GM18517 (cell line): ENCODE measurements around the gene IFT80.

Source experiments
- ATAC-seq: cut with Tn5 transposase; IDR thresholded peaks from one replicate; pipeline ENCODE4 v1.9.1; 2021; ENCODE audit warnings: mild to moderate bottlenecking, moderate library complexity; ENCODE audit not compliant: unreplicated experiment

The IFT80 gene

DNA sequence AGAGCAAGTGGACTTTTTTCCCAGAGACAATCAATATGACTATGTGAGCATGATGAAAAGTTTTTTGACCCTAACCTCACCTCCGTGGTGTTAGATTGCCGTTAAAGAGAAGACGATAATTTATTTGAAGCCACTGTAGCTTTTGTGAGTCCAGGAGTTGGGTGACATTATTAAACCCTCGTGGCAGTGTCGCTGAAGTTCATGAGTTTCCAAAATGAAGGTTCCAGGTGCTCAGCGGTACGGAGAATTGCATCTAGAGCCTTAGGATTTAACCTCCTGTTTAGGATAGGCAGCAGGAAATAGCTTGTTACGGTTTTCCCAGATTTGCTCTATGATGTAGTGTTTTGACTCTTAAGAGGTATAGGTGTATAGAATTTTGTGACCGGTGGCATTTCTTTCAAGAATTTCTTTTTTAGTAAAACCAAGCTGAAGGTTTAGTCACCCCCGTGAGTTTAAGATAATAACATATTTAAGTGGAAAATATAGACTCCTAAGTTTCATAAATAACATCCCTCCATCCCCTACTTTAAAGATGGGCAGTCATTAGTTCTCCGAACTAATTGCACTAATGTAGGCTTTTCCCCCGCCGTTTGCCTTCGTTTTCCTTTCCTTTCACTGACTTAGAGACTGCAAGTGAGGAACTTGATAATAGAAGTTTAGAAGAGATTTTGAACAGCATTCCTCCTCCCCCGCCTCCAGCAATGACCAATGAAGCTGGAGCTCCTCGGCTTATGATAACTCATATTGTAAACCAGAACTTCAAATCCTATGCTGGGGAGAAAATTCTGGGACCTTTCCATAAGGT lies 2.5 kb upstream of the IFT80 start:
- no peak for ATAC-seq

DNA sequence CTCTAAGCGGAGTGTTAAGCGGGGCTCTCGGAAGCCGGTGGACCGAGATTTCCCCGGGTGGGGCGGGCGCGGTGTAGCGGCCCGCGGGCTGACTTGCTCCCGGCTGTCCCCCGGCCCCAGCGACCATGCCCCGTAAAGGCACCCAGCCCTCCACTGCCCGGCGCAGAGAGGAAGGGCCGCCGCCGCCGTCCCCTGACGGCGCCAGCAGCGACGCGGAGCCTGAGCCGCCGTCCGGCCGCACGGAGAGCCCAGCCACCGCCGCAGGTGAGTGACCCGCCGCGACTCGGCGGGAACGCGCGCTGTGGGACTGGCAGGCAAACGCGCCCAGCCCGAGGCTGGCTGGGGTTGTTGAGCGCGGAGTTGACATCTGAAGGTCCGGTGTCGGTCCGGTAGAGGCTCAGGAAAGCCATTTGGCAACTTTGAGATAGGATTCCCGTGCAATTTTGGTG lies 1.7 kb upstream of the IFT80 start:
- no peak for ATAC-seq

DNA sequence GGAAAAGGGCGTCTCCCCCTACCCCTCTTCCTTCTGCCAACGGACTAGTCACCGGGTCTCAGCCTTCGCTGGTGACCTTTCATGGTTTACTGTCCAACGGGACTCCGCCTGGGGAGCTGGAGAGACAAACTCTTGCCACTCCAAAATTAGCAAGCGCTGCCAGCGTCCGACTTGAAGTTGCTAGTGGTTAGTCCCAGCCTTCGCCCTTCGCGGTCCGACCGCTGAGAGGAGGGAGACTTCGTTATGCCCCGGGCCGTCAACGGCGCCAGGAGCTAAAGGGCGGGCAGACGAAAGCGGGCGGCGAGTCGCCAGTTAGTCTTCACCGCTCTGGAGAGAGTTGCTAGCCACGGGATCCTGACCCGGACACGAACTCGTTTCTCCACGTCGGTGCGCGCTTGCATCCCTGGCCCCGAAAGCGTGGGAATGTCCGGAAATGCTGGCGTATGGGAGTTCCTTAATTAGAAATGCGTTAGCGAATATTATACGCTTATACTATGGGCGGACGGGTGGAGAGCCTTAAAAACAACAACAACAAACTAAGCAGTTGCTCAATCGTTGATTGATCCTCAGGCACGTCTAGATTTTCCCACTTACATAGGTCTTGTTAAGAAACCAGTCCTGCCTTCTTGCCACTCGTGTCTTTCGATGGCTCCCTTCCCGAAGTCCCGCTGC lies 1.1 kb upstream of the IFT80 start:
- no peak for ATAC-seq

DNA sequence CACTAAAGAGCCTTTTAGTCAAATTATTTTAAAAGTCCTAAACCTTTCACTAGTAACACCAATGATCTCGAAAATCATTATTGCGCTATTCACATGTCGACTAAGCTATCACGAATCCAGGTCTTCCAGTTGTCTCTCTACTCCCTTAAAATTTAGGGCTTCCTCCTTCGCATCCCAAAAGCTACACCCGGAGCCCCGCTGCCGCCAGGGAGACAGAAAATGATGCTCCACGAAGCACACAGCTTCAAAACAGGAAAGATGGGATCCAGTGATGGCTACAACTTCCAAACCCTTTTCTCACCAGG lies 253 bp downstream of the IFT80 start:
- ATAC-seq = peak; percentile 24

DNA sequence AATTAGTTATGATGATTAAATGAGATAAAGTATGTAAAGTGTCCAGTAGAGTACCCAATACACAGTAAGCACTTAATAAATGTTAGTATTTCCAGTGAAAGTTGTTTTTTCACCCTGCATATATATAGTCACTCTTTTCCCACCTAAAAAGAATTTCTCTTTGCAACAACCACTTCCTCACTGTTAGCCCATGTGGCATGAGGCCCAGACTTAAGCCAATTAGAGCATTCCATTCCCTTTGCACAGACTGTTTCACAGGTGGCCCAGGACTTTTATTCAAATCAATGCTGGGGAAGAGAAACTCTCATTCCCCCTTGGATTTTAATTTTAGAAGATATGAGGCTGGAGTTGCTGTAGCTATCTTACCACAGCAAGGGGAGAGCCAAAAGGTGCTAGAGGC lies 3.7 kb downstream of the IFT80 start:
- no peak for ATAC-seq

DNA sequence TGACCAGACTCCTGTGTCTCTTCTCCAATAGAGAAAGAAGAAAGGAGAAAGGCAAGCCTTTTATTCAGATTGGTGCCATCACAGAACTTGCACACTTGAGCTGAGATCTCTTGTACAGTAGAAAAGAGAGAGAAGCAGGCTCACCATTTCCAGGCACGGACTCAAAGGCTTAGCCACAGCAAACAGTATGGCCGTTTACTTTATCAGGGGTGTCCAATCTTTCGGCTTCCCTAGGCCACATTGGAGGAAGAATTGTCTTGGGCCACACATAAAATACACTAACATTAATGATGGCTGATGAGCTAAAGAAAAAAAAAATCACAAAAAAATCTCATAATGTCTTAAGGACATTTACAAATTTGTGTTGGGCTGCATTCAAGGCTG lies 5.0 kb downstream of the IFT80 start:
- no peak for ATAC-seq

DNA sequence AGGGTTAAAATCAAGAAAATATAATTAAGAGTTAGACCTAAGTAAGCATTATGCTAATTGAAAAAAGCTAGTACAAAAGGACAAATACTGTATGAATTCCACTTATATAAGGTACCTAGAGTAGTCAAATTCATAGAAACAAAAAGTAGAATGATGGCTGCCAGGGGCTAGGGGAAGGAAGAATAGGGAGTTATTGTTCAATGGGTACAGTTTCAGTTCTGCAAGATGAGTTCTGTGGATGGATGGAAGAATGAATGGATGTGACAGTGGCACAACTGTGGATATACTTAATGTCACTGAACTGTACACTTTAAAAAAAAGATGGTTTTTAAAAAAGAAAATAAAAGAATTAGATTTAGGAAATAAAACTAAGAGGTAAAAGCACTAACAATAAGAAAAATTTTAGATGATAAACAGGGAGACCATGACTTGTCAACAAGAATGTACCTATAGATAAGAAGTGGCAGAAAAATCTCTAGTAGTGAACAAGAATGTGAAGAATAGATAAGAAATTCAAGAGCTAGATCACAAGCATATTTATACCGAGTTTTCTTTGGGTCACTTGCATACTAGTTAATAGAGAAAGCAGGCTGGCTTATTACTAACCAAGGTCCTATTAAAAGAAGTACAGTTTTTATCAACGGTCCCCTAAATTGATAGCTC lies 5.5 kb downstream of the IFT80 start:
- no peak for ATAC-seq

DNA sequence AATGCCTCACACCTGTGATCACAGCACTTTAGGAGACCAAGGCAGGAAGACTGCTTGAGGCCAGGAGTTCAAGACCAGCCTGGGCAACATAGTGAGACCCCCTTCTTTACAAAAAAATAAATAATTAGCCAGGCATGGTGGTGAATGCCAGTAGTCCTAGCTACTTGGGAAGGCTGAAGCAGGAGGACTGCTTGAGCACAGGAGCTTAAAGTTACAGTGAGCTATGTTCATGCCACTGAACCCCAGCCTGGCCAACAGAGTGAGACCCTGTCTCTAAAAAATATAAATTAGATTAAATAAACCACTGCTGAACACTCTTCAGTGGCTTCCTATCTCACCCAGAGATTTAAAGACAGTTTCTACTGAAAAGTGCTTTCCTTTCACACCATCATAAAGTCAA lies 6.2 kb downstream of the IFT80 start:
- ATAC-seq = no peak

DNA sequence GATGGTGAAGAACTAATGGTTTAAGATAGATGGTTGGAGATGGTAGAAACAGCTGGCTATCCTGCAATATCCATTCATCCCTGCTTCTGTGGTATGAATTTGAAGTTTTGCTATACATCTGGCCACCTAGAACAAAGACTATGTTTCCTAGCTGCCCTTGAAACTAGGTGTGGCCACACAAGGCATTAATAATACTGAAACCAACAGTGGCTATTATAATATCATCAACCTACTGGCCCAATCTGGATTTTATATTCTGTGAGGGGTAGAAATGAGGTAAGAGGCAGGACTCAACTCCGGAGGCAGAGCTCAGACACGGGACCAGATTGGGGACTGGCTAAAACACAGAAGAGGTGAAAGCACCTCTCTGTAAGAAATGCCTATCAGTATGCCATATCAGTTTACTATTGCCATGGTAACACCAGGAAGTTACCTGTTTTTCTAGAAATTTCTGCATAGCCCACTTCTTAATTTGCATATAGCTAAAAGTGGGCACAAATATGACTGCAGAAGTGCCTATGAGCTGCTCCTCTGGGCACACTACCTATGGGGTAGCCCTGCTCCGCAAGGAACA lies 8.4 kb downstream of the IFT80 start:
- no peak for ATAC-seq

DNA sequence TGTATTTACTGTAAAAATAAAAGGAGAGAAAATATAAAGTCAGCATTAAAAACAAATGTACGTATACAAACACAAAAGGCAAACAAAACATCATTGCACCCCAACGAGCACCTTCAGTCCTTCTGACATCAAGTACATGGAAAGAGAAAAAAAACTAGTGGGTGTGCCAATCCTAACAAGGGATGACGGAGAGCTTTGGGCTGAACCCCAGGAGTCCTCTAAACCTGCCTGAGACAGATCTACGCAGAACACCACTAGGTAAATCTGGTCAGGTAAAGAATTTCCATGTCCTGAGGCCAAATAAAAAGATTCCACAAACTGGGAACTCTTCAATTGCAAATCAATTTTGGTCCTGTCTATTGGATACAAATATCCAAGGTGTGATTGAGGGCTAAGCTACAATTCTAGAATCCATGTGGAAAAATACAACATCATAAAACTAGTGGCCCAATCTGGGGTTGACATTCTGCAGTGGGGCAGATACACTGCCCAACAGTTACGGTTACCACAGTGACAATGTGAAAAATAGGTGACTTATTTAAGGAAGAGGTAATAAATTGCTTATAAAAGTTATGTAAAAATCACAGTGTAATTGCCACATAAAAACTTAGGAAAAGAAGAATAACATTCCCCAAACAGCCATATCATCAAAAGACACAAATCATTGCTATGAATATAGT lies 14.2 kb downstream of the IFT80 start:
- no peak for ATAC-seq

DNA sequence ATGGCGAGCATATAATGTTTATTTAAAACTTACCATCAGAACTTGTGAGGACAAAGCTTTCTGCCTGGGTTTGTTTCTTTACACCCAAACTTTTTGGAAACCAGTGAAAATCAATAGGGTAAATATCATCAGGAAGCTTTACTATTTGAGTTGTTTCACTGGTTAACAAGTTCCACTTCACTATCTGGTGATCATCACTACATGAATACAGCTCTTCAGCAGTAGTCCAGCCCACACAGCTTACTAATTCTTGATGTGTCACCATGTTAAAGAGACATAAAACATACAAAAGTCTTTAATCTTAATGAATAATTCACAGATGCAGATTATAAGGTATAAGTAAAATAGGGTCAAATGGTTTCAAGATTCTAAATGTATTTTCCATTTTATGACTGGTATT lies 17.6 kb downstream of the IFT80 start:
- no peak for ATAC-seq

DNA sequence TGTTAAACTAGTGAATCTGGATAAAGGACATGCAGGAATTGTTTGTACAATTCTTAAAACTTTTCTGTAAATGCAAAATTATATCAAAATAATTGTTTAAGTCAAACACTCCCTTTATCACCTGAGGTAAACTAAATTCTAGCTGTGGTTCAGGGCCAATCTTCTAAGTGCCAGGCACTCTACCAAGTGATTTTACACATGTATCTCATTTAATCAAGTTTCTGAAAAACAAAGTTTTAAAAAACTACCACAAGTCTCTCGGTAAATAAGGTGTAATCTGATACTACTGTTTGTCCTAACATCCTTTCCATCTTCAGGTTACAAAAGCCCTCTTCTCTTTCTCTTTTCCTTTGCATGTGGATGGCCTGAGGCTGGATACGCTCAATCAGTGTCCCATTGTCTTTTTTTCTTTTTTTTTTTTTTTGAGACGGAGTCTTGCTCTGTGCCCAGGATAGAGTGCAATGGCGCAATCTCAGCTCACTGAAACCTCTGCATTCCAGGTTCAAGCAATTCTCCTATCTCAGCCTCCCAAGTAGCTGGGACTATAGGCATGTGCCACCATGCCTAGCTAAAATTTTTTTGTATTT lies 19.3 kb downstream of the IFT80 start:
- no peak for ATAC-seq

DNA sequence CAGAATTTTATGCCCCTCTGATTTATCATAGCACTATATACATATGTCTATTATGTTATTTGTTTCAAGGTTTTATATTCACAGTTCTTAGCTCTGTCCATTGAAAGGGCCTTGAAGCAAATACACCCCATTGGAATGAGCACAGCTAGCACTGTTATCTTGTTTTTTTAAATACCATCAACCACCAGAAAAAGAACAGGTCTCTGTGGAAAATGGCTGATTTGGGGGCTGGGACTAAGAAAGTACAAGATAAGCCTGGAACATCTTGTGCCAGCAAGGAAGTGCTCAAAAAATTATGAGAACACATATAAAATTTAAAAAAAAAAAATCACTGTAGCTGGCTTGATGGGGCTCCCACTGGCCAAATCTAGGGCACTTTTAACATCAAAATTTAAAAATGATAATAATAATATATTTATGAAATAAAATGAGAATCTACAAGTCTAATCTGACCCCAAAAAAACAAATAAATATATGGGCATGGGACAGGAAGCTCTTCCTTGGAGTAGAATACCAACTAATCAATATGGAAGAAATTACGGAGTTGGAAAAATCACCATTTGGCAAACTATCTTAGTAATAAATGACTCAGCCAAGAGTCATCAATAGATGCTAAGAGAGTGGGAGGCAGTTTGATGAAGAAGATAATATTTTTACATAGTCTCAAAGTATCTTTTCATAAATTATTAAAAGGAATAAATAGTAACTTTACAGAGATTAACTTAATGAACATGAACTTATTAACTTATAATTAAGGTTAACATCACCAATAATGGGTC lies 20.5 kb downstream of the IFT80 start:
- no peak for ATAC-seq

DNA sequence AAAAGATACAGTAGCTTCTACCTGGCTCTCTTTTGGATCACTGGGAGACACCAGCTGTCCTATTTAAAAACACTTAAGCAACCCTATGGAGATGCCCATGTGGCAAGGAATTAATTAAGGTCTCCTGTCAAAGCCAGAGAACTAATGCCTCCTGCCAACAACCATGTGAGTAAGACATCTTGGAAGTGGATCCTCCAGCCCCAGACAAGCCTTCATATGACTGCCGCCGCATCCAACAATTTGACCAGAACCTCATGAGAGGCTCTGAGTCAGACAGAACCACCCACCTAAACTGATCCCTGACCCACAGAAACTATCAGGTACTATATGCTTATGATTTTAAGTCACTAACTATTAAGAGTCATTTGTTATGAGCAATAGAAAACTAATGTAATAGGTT lies 22.3 kb downstream of the IFT80 start:
- ATAC-seq = no peak

DNA sequence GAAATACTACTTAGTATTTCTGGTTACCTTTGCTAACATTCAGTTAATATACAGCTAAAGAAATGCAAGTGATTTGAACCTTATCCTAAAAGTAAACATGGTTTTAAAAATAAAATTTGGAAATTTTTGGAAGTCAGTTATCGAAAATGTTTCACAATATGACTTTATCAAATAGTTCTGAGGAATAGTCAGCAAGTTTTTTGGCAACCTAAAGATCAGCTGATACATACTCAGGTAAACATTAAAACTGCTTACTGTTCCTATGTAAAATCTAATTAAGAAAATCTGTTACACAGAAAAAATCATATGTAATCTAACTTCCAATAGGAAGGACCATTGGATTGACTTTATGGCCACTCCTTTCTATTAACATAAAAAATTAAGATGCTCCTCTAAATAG lies 24.1 kb downstream of the IFT80 start:
- no peak for ATAC-seq

DNA sequence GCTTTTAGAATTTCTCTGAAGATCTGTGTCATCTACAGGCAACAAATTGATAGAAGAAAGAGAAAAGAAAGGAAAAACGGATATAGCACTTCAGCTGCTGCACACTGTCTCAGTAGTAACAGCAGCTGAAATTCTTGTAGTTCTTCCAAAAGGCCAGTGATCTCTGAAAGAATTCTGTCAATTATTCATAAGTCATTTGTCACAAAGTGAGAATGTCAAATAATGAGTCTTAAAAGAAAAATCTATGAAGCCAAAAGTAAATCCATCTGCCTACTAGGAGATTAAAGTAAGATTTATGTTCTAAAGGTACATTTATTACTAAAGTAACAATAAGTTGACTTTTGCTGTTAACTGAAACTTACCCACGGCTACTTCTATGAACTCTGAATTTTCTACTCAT lies 24.6 kb downstream of the IFT80 start:
- ATAC-seq = no peak

DNA sequence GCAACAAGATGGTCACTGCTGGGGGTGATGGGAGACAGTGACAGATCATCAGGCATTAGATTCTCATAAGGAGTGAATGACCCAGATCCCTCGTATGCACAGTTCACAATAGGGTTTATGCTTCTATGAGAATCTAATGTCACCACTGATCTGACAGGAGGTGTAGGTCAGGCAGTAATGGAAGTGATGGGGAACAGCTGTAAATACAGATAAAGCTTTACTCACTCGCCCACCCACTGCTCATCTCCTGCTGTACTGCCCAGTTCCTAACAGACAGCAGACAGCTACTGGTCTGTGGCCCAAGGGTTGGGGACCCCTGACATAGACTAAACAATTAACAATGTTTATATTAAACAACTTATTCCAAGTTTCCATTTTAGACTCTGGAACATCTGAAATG lies 25.4 kb downstream of the IFT80 start:
- ATAC-seq = no peak

DNA sequence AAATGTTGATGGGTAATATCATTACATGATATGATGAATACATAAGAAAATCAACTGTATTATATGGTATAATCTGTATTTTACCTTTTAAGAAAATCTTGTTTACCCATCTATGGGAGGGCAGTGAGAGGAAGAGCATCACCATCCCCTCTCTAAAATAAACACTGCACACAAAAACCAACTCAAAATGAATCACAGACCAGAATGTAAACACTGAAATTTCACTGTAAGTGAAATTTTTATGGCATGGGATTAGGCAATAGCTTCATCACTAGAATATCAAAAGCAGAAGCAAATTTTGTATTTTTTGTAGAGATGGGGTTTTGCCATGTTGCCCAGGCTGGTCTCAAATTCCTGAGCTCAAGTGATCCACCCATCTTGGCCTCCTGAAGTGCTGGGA lies 26.2 kb downstream of the IFT80 start:
- ATAC-seq = no peak

DNA sequence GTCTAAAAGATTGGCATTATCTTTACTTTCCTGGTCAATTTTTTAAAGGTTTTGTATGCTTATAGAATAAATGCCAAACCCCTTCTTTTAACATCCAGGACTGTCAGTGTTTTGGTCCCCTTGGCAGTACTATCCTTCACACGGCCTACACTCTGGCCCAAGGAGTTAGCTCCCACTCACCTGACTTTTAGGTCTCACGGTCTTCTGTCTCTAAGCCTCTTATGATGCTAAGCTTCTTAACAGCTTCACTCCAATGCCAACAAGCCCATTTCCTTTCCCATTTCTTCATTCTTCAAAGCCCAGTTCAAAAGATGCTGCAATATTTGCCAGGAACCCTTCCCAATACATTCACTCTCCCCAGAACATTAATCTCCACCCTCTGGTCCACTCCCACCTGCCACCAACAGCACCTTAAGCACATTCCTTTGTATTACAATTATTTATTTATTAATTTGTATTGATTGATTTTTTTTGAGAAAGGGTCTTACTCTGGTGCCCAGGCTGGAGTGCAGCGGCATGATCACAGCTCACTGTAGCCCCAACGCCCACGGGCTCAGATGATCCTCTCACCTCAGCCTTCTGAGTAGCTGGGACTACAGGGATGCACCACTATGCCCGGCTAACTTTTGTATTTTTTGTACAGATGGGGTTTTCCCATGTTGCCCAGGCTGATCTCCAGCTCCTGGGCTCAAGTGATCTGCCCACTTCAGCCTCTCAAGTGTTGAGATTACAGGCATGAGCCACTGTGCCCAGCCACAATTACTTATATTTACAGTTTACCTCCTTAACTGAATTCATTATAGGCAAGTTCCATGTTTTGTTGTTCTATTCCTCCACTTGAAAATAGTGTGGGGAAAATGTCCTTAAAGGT lies 27.8 kb downstream of the IFT80 start:
- ATAC-seq = no peak
